Muscle layer of colon (tissue), 2 donors: Measurements from ENCODE around the gene NRSN2.
"Not testable (repeated sequence)": the region's sequence is repeated elsewhere in the genome, so short reads cannot be mapped to it uniquely, and the experiment has no call there.

Experiments
- H3K27ac ChIP-seq: one replicate; pipeline ENCODE4 v1.7.0; 2013; ENCODE audit warnings: low read depth, mild to moderate bottlenecking, low read length, moderate library complexity
- H3K27me3 ChIP-seq, 2 donors: one replicate each; pipeline ENCODE4 v1.7.0; 2013; ENCODE audit warnings: low read length in 2 of 2, mild to moderate bottlenecking in 2 of 2; ENCODE audit not compliant: insufficient read depth in 2 of 2, control insufficient read depth in 1 of 2
- H3K36me3 ChIP-seq: one replicate; pipeline ENCODE4 v1.7.0; 2013; ENCODE audit warnings: mild to moderate bottlenecking, low read length; ENCODE audit not compliant: insufficient read depth
- H3K4me1 ChIP-seq: one replicate; pipeline ENCODE4 v1.7.0; 2013; ENCODE audit warnings: mild to moderate bottlenecking, low read length; ENCODE audit not compliant: insufficient read depth
- H3K4me3 ChIP-seq, 2 donors: one replicate each; pipeline ENCODE4 v1.7.0; 2013; ENCODE audit warnings: low read length in 2 of 2, low read depth in 1 of 2, mild to moderate bottlenecking in 1 of 2, moderate library complexity in 1 of 2
- H3K9ac ChIP-seq: one replicate; pipeline ENCODE4 v1.7.0; 2013; ENCODE audit warnings: low read length
- H3K9me3 ChIP-seq: one replicate; pipeline ENCODE4 v1.7.0; 2013; ENCODE audit warnings: mild to moderate bottlenecking, low read length
- donor health status: abdominal sarcoma.
- donor health status: Adenocarcinoma of cecum.

Gene NRSN2

DNA sequence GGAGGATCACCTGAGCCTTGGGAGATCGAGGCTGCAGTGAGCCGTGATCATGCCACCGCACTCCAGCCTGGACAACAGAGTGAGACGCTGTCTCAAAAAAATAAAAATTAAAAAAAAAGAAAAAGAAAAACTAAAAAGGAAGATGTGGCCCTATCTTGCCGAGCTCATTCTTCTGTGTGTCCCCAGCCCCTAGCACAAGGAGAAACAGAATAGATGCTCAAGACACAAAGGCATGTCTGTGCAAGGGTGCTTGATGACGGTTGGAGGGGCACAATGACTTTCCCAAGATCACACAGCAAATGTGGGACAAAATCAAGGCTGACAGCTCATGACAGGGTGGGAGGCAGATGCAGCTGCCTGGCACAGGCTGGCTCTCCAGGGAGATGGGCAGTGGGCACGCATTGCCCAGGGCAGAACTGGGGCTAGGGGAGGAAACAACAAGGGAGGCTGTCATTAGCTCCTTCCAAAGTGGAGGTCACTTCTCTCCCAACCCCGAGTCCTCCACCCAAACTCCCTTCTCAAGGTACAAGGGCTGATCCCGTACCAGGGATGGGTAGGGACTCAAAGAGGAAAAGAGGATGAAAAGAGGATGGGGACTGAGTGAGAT lies 775 bp upstream of the NRSN2 start:
- Histone ChIP-seq H3K27ac (peak overlapping the region; percentile 100), H3K9me3 (no peaks in the 10 kb centered on the region), H3K4me3 (peak overlapping the region; percentile 81 to 87), H3K36me3 (peaks cover 12% of the 10 kb centered on the region), H3K4me1 (peaks cover 23% of the 10 kb centered on the region), H3K27me3 (no peaks in the 10 kb centered on the region), H3K9ac (peak overlapping the region; percentile 55)

DNA sequence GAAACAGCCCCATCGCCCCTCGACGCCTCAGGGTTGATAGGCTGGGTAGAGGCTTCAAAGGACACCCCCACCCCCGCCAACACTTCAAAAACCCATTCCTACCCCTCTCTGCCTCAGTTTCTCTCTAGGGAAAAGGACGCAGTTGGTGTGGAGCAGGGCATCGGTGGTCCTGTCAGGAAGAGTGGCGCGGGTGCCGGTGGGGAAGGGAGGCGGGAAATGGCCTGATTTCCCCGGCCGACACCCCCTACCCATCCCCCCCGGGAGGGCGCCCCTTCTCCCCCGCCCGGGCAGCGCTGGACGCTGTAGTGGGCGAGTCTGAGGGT lies 367 bp downstream of the NRSN2 start:
- Histone ChIP-seq H3K36me3 (peaks cover 6% of the 10 kb centered on the region), H3K9ac (peak overlapping the region; percentile 57), H3K4me3 (peak overlapping the region; percentile 81 to 87), H3K4me1 (peaks cover 19% of the 10 kb centered on the region), H3K27ac (peak overlapping the region; percentile 100), H3K27me3 (no peaks in the 10 kb centered on the region), H3K9me3 (no peaks in the 10 kb centered on the region)

GRCh38 chr20:347640-348484 lies 951 bp downstream of the NRSN2 start:
- Histone ChIP-seq H3K36me3 (peaks cover 6% of the 10 kb centered on the region), H3K27me3 (no peaks in the 10 kb centered on the region), H3K9ac (peak overlapping the region; percentile 57), H3K9me3 (no peaks in the 10 kb centered on the region), H3K4me1 (peaks cover 19% of the 10 kb centered on the region), H3K4me3 (peak overlapping the region; percentile 81 to 87), H3K27ac (peak overlapping the region; percentile 100)

DNA sequence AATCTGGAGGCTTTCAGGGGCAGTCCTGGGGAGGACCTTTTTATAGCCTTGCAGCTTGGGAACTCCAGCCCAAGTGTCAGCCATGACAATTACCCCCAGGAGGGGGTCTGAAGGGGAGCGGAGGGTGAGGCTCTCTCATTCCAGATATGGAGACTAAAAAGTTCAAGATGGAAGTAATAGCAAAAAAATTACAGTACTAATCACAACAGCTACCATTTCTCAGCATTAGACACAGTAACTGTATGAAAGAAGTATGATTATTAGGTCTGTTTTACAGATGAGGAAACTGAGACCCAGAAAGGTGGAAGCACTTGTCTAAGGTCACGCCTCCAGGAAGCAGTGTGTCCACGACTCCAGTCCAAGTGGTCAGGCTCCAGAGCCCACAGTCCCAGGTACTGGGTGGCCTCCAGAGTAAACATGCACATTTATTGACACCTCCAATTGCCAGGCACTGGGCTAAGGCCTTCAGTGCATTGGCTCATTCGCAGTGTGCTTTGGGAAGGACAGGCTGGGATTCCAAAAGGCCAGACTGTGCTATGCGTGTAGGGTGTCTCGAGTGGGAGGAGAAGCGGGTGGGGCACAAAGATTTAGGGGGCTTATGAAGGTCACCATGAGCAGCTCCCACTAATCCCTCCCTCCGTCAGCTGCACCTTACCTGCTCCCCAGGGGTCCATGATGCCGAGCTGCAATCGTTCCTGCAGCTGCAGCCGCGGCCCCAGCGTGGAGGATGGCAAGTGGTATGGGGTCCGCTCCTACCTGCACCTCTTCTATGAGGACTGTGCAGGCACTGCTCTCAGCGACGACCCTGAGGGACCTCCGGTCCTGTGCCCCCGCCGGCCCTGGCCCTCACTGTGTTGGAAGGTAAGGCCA lies 2.3 kb downstream of the NRSN2 start:
- no peaks in the 10 kb centered on the region for H3K27me3 ChIP-seq
- H3K9me3 ChIP-seq = no peaks in the 10 kb centered on the region
- no peak overlapping the region for H3K27ac ChIP-seq
- peaks cover 21% of the 10 kb centered on the region for H3K4me1 ChIP-seq
- no peak overlapping the region for H3K4me3 ChIP-seq
- H3K9ac ChIP-seq = peak overlapping the region; percentile 51
- H3K36me3 ChIP-seq = peaks cover 6% of the 10 kb centered on the region

GRCh38 chr20:353166-353565 lies 6.3 kb downstream of the NRSN2 start:
- peaks cover 15% of the 10 kb centered on the region for H3K4me1 ChIP-seq
- no peaks in the 10 kb centered on the region for H3K36me3 ChIP-seq
- no peaks in the 10 kb centered on the region for H3K27me3 ChIP-seq
- no peak overlapping the region for H3K27ac ChIP-seq
- no peaks in the 10 kb centered on the region for H3K9me3 ChIP-seq
- no peak overlapping the region for H3K4me3 ChIP-seq
- no peak overlapping the region for H3K9ac ChIP-seq

- H3K36me3 ChIP-seq = no peaks in the 10 kb centered on the region
- H3K27ac ChIP-seq = no peak overlapping the region
- H3K4me3 ChIP-seq = no peak overlapping the region
- no peaks in the 10 kb centered on the region for H3K9me3 ChIP-seq
- H3K9ac ChIP-seq = no peak overlapping the region
- peaks cover 7% of the 10 kb centered on the region for H3K4me1 ChIP-seq
- no peaks in the 10 kb centered on the region for H3K27me3 ChIP-seq
Observed at GRCh38 chr20:354298-354977, 7.5 kb downstream of the NRSN2 start.

GRCh38 chr20:356154-356553 lies 9.2 kb downstream of the NRSN2 start:
- H3K9ac ChIP-seq, H3K4me3 ChIP-seq, H3K36me3 ChIP-seq, H3K27me3 ChIP-seq, H3K9me3 ChIP-seq, H3K4me1 ChIP-seq, H3K27ac ChIP-seq: not testable (repeated sequence)

- Histone ChIP-seq H3K27me3 (no peaks in the 10 kb centered on the region), H3K4me3 (no peak overlapping the region), H3K27ac (no peak overlapping the region), H3K9me3 (no peaks in the 10 kb centered on the region), H3K9ac (no peak overlapping the region), H3K4me1 (peaks cover 7% of the 10 kb centered on the region), H3K36me3 (no peaks in the 10 kb centered on the region)
Observed at GRCh38 chr20:356745-357144, 9.8 kb downstream of the NRSN2 start.

DNA sequence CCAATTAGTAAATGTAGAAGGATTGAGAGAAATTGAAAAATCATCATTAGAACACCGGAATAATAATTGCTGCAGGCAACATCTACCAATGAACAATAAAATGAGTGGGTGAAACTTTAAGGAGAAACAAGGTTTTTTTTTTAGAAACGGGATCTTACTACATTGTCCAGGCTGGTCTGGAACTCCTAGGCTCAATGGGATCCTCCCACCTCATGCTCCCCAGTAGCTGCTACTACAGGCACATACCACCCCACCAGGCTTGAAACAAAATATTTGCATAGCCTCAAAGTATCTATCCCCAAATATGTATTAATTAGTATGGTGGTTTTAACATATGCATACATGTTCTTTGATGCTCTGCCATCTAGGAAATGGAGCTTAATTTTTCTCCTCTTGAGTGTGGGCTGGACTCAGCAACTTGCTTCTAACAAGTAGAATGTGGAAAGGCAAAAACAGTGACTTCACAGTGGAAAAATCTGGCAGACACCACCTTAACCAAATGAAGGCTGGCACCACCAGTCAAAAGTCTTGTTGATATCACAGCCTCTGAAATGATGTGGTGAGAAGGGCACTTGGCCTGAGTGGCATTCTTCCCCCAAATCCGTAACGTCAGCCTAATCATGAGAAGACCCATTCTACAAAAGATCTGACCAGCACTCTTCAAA lies 12.1 kb downstream of the NRSN2 start:
- no peaks in the 10 kb centered on the region for H3K27me3 ChIP-seq
- H3K27ac ChIP-seq = no peak overlapping the region

DNA sequence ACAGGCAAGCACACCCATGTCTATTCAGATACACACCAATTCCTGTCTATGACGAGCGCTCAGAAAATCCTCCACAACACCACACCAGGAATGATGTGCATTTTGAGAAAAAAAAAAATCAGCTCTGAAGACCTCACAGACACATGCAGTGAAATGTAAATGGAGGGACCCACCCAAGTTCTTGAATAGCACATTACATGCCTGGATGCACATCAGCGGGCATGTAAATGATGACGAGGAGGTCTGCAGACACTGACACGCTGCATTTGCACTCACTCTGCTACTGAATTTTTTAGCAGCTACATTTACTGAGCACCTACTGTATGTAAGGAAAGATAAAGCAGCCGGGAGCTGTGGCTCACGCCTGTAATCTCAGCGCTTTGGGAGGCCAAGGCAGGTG lies 14.7 kb downstream of the NRSN2 start:
- H3K4me3 ChIP-seq = no peak overlapping the region
- no peaks in the 10 kb centered on the region for H3K36me3 ChIP-seq
- H3K4me1 ChIP-seq = no peaks in the 10 kb centered on the region
- H3K9ac ChIP-seq = no peak overlapping the region
- H3K9me3 ChIP-seq = no peaks in the 10 kb centered on the region
- H3K27me3 ChIP-seq = no peaks in the 10 kb centered on the region
- no peak overlapping the region for H3K27ac ChIP-seq

More for the DNA sequence above, 12.1 kb downstream of the NRSN2 start:
- no peaks in the 10 kb centered on the region for H3K9me3 ChIP-seq
- H3K4me1 ChIP-seq = peaks cover 7% of the 10 kb centered on the region
- H3K9ac ChIP-seq = no peak overlapping the region
- no peak overlapping the region for H3K4me3 ChIP-seq
- H3K36me3 ChIP-seq = no peaks in the 10 kb centered on the region
